Measurements from ENCODE around the gene PTK7.
A peak's percentile ranks its signal among the peaks of the same experiment; 100 is the strongest.
"Not testable (repeated sequence)": the region's sequence is repeated elsewhere in the genome, so short reads cannot be mapped to it uniquely, and the experiment has no call there.

Gene PTK7

DNA sequence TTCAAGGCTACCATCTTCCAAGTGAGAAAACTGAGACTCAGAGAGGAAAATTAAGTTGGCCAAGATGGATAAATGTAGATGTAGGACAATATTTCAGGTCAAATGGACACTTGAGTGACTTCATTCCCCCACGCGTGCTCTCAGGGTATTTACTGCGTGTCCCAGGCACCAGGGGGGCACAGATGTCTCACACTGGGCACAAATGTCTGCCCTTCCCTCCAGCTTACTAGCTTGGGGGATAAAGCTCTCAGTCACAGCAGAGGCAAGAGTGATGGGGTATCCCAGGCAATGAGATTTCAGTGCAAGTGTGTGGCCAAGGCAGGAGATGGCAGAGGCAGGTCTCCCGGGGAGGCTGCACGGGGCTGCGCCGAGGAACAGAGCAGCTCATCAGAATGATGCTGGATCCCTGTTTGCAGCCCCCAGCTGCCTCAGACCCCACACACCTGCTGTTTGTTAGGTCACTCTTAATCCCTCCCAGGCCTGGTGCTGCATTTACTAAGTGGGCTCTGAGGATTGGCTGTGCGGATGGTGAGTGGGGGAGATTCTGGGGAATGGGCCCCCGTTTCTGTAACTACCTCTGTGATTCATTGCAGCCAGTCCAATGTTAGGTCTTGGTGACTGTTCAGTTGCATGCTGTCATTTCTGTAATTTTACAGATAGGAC is 44.1 kb downstream of the PTK7 start:
- no peak for DNase-seq

DNA sequence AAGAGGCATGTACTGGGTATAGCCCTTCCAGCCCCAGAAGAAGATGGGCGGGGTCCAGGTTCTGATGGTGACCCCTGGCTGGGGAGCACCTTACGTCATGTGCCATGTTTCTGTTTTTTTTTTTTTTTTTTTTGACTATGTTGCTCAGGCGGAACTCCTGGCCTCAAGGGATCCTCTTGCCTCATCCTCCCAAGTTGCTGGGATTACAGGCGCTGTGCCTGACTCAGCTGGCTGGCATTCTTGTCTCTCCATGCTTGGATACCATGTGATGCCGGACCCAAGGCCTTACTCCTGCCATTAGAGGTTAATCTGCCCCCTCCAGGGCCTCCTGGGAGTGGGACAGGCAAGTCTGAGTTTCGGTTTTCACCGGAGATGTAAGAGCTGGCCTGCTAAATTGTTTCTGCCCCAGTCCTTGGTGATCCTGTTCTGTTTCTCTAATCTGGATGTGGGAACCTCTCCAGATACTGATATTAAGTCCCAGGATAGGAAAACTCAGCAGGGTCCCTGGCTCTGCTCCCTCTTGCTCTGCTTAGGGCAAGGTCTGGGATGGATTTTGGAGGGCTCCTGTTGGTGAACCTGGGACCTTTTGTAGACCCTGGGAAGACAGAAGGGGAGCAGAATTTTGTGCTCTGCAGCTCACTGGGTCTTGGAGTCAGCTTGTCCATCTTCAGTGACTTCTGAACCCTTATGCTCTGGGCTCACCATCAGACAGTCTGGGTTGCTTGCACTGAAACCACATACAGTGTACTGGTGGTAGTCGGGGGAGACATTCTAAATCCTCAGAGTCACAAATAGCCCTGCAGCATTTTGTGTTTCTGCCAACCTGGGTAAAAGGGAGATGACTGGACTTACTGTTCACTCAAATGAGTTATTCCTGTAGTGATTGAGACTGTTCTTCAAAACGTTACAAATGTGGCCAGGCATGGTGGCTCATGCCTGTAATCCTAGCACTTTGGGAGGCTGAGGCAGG is 45.1 kb downstream of the PTK7 start:
- DNase-seq = no peak

DNA sequence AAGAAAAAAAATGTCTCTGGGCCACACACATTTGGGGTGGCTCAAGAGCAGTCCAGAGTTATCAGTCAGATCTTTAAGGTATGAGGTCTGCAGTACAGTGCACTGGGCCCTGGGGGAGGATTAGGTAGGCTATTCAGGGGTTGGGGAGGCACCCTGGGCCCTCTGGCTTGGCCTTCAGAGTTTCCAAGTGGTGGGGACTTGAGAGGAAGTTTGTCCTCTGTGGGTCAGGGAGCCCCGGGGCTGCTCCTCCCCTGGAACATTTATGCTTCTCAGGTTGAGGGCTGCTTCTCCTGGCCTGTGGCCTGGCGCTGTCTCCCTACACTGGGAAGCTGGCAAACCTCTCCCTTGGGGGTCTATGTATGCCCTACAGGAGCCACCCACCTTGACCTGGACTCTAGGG is 46.0 kb downstream of the PTK7 start:
- DNase-seq = no peak

DNA sequence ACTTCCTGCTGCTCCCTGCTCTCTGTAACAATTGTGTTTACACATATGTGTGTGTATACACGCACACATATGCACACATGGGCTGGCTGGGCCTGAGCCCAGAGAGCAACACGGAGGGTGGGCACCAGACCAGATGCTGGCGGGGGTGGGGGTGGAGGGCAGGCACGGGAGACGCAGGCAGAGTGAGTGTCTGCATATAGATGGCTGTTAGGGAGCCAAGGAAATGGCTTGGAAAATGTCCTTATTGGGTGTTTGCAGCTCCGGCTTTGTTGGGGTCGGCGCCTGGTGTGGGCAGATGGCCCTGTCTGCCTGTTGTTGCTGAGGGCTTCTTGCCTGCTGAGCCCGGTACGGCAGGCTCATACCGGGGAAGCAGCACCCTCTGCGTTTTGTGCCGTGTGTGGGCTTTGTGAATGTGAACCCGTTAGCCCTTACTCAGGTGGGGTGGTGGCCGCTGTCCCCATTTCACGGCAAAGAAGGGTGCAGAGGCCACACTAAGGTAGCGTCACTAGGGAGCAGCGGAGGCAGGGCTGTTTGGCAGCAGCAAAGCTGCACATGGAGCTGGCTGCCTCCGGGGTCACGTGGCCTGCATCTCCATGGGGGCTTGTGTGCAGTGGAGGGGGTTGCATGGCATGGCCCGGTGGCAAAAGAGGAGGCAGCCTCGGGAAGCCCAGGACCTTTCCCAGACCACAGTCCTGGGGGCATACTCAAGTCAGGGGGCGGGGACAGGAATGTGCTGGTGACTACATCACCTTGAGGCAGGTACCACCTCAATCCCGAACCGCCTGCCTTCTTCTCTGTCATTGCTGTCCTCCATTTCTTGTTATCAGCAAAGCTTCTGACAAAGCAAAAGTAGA is 47.6 kb downstream of the PTK7 start:
- no peak for DNase-seq

DNA sequence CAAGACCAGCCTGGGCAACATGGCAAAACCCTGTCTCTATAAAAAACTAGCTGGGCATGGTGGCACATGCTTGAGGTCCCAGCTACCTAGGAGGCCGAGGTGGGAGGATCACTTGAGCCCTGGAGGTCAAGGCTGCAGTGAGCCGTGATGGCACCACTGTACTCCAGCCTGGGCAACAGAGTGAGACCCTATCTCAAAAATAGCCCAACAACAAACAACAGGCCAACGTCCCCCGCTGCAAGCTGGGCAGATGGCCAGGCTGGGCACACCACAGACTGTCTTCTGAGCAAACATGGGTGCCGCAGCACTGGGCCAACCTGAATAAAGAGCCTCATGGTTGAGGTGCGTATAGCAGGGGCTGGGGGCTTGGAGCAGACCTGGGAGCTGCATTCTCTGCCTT is 48.4 kb downstream of the PTK7 start:
- no peak for DNase-seq

DNA sequence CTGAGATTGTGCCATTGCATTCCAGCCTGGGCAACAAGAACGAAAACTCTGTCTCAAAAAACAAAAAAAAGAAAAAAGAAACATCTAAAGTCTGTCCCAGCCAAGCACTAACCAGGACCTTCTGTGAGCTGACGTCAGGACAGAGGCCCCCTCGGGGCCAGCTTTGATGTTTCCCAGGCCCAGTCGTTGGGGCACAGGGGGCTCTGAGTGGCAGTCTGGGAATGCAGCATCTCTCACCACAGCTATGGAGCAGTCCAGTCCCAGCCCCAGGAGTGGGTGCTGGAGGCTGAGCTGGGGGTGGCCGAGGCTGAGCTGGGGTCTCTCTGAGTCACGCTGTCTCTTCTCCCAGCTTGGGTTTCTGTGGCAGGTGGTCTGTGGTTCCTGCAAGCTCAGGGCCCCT is 49.0 kb downstream of the PTK7 start:
- no peak for DNase-seq

DNA sequence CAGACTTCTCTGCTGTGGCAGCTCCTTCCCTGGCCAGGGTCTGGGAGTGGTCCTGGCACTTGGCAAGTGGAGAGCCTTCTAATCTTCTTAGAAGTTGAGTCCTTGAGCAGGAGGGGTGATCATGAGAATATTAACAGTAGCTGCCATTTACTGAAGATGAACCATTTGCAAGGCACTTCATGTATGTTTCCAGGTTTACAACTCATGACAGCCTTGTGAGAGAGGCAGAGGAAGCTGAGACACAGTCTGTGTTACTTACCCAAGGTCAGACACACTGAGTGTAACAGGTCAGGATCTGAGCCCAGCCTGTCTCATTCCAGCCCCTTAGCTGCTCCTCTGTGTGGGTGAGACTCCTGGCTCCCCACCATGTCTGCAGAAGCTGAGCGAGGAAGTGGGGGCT is 49.4 kb downstream of the PTK7 start:
- no peak for DNase-seq

DNA sequence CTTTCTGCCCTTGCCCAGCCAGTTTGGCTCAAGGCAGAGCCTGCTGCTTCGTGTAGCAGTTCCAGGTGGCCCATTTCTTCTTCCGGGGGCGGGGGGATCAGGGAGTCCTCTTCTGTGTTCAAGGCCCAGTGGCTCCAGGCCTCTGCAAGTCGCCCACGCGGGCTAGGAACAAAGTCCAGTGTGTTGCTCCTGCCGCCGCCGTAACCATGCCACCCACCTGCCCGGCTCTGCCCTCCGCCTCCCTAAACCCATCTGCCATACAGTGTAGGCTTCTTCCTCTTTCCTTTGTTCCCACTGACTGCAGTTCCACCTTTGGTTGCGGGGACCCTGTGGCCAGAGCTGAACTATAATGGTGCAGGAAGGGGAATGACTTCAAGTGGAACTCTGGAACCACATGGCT is 51.1 kb downstream of the PTK7 start:
- no peak for DNase-seq

DNA sequence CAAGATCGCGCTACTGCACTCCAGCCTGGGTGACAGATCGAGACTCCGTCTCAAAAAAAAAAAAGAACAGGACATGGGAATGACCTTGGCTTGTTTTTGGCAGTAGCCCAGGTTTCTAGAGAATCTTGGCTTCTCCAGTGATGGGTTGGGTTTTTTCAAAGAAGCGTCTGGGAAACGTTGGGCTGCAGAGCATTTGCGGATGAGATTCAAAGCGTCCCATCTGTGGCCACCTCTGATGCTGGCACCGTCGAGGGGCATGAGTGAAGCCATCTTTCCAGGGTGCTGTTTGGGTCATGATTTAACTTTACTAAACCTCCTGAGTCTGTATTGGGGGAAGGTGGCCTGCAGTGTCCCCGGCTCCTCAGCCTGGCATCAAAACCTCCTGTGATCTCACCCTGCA is 51.8 kb downstream of the PTK7 start:
- no peak for DNase-seq

DNA sequence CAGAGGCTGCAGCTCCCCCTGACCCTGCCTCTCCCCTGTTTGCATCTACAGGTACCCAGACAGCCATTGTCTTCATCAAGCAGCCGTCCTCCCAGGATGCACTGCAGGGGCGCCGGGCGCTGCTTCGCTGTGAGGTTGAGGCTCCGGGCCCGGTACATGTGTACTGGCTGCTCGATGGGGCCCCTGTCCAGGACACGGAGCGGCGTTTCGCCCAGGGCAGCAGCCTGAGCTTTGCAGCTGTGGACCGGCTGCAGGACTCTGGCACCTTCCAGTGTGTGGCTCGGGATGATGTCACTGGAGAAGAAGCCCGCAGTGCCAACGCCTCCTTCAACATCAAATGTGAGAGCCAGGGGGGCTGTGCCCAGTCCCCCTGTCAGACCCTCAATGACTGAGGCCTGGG is 52.8 kb downstream of the PTK7 start:
- no peak for DNase-seq

DNA sequence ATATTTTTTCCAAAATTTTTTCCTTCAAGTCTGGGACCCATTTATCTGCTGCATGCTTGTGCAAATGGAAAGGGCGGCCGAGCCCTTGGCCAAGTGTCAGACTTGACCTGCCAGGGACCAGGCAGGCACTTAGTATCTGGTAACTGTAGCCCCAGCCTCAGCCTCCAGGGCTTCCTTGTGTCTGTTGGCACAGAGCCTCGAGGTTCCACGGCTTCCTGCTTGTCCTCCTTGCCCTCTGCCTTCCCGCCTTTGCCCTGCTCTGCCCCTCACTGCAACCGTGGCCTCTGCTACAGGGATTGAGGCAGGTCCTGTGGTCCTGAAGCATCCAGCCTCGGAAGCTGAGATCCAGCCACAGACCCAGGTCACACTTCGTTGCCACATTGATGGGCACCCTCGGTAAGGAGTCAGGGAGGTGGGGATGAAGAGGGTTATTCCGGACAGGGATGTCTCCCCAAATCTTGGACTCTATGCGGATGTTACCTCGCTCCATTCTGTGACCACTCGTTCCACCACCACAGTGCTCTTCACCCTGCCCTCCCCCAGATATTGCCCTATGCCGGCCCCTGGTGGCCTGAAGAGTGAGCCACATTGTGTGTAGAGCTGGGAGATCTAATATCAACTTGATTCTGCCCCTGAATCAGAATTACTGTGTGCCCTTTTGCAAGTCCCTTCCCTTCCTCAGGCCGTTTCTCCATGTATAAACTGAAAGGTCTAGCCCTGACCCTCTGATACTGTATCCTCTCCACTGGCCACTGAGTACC is 53.5 kb downstream of the PTK7 start:
- peak; percentile 76 for DNase-seq

DNA sequence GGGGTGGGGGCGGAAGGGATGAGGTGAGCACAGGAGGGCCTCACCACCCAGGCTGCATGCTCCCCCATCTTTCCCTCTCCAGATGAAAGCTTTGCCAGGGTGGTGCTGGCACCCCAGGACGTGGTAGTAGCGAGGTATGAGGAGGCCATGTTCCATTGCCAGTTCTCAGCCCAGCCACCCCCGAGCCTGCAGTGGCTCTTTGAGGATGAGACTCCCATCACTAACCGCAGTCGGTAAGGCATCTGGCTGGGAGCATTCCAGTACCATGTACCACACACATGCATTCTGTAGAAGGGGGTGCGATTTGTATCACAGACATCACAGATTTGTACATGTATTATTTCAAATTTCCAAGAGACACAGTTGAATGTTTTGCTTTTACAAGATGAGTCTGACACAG is 54.3 kb downstream of the PTK7 start:
- DNase-seq = no peak

DNA sequence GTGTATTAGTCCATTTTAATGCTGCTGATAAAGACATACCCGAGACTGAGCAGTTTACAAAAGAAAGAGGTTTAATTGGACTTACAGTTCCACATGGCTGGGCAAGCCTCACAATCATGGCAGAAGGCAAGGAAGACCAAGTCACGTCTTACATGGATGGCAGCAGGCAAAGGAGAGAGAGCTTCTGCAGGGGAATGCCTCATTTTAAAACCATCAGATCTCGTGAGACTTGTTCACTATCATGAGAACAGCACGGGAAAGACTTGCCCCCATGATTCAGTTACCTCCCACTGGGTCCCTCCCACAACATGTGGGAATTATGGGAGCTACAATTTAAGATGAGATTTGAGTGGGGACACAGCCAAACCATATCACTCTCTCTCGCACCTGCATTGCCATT is 55.3 kb downstream of the PTK7 start:
- DNase-seq = not testable (repeated sequence)

DNA sequence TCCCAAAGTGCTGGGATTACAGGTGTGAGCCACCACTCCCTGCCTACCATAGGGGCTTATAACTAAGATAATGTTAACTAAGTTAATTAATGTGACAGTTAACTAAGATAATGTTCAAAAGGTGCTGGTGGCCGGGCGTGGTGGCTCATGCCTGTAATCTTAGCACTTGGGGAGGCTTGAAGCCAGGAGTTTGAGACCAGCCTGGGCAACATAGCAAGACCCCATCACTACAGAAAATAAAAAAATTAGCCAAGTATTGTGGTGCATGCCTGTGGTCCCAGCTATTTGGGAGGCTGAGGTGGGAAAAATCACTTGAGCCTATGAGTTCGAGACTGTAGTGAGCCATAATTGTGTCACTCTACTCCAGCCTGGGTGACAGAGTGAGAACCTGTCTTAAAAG is 62.2 kb downstream of the PTK7 start:
- DNase-seq = no peak

DNA sequence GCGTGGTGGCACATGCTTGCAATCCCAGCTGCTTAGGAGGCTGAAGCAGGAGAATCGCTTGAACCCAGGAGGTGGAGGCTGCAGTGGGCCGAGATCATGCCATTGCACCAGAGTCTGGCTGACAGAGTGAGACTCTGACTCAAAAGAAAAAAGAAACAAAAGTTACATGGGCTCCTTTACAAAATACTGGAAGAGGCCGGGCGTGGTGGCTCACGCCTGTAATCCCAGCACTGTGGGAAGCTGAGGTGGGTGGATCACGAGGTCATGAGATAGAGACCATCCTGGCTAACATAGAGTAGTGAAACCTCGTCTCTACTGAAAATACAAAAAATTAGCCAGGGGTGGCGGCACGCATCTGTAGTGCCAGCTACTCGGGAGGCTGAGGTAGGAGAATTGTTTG is 63.9 kb downstream of the PTK7 start:
- DNase-seq = not testable (repeated sequence)

DNA sequence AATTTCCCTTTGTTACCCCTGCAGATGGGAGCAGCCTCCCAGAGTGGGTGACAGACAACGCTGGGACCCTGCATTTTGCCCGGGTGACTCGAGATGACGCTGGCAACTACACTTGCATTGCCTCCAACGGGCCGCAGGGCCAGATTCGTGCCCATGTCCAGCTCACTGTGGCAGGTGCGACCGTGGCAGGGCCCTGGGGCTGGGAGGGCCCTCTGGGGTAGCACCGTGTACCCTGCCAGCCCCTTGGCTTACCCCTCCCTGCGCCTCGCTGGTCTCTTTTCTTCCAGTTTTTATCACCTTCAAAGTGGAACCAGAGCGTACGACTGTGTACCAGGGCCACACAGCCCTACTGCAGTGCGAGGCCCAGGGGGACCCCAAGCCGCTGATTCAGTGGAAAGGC is 65.5 kb downstream of the PTK7 start:
- no peak for DNase-seq

DNA sequence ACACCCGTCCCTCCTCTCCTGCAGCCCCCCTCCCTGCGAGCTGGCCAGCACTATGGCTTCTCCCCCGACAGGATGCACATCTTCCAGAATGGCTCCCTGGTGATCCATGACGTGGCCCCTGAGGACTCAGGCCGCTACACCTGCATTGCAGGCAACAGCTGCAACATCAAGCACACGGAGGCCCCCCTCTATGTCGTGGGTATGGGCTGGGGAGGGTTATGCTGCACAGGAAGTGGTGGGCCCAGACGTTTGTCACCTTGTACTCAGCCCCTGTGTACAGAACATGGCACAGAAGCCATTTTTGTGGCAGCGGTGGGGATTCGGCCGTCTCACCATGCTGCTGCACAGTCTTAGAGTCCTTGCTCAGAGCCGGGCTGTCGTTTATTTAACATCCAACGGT is 66.0 kb downstream of the PTK7 start:
- no peak for DNase-seq

DNA sequence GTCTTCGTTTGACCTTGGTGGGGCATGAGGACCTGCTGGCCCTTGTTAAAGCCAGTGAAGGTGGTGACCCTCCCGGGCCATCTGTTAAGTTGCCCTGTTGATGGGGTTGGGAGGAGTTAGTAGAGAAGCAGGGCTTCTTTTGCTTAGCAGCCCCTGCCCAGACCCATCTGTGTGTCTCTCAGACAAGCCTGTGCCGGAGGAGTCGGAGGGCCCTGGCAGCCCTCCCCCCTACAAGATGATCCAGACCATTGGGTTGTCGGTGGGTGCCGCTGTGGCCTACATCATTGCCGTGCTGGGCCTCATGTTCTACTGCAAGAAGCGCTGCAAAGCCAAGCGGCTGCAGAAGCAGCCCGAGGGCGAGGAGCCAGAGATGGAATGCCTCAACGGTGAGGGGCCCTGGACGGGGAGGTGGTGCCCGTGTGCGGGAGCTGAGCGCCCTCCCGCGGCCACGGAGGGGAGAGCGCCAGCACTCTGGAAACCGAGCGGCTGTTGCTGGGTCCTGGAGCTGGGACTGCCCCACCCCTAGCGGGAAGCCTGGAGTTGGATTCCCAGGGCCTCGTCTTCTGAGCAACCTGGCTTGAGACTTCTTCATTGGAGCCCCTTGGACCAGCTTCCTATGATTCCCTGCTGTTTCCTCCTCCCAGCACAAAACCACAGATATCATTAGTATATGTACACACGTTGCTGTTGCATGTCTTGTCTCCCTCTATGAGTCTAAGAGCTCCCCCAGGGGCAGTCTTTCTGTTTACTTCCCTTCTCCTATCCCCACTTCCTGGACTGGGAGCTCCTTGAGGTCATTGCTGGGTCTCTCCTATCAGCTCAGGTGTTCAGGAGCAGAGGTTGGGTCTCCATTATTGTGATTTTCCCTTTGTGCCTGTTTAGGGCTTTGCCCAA is 67.4 kb downstream of the PTK7 start:
- peak; percentile 87 for DNase-seq

DNA sequence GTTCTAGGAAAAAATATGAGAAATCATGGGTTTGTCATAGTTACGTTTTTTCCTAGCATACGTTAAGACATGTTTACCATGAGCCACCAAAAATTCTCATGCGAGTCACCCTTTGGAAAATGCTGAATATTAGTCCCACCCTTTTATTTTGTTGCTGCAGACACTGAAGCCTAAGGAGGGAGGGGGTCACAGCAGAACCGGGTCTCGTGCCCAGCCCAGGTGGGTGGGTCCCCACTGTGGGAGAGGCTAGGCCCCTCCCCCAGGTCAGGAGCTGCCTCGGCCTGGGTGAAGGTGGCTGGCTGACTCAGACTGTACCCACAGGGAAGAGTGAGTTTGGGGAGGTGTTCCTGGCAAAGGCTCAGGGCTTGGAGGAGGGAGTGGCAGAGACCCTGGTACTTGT is 68.8 kb downstream of the PTK7 start:
- no peak for DNase-seq

DNA sequence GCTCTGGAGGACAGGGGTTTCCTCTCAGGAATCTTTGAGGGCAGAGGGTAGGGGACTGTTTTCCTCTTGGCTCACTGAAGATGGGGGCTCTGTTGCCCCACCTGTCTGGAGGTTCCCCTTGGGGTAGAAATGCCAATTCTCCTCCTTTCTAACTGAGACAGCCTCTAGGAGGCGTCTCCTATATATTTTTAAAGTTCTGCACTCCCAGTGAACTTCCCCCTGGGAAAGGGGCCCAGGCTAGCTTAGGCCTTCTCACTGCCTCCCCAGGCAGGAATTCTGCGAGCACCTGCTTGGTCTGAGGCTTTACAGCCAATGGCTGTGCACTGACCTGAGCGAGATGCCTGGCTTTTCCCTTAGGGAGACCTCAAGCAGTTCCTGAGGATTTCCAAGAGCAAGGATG is 70.1 kb downstream of the PTK7 start:
- DNase-seq = no peak
